HFFc6 (cell line): ENCODE results near the gene ZNF554. TPM values are rescaled to one million over a fixed set of nuclear protein-coding genes. Genes with fewer than 3 reads are reported as not detected.

Experiments used
- DNase-seq: peaks from one replicate; pipeline ENCODE4 v3.0.0-alpha.2; 2018
- H3K27ac Mint-ChIP-seq: 2 replicates; pipeline ENCODE4 v1.8.0; 2020; ENCODE audit warnings: mild to moderate bottlenecking, mixed read lengths
- H3K27me3 Mint-ChIP-seq: 2 replicates; pipeline ENCODE4 v1.8.0; 2021; ENCODE audit warnings: mild to moderate bottlenecking, moderate library complexity, mixed read lengths; ENCODE audit not compliant: insufficient read depth
- H3K36me3 Mint-ChIP-seq: 2 replicates; pipeline ENCODE4 v1.8.0; 2021; ENCODE audit warnings: low read depth, mixed read lengths
- H3K4me1 Mint-ChIP-seq: 2 replicates; pipeline ENCODE4 v1.8.0; 2020; ENCODE audit warnings: low read depth, mixed read lengths
- H3K4me3 Mint-ChIP-seq: 2 replicates; pipeline ENCODE4 v1.8.0; 2020; ENCODE audit warnings: mild to moderate bottlenecking, moderate library complexity, mixed read lengths
- H3K9me3 Mint-ChIP-seq: 2 replicates; pipeline ENCODE4 v1.8.0; 2020; ENCODE audit warnings: mild to moderate bottlenecking, mixed read lengths
- CTCF ChIP-seq: fragments of 200-600 bp; sonication (generic); IDR thresholded peaks from 2 replicates; pipeline ENCODE4 v1.5.0; 2021; ENCODE audit warnings: antibody characterized with exemption, mild to moderate bottlenecking
- total RNA-seq, 6 experiments: library from RNA; stranded (reverse); fragmentation: NEBNext Ultra II Directional; extraction: Animal tissue kit (Norgen Biotek cat#: 25700); gene quantifications; 2 replicates in 1 of 6; 3 replicates in 5 of 6; pipeline ENCODE4 v1.2.3, GENCODE V29; 2021

Gene ZNF554
- total RNA-seq, 6 experiments from 2014 or later = 1.6 to 2.4 (median 2.2) TPM

DNA sequence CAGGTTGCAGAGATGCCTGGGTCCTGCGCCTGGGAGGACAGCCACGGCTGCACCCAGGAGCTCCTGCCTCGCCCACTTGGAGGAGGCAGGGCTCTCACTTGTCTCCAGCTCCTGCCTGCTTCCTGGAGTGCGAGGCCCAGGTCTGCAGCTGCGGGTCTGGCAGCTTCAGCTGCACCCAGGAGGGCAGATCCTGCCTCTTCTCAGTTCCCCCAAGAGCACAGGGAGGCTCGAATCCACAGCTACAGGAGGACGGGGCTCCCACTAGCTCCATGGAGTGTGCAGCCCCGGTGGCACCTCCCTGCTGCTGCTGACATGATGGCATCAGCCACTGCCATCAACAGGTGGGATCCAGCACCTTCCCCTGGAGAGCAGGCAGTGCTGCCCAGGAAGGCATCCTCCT, 4.5 kb downstream of the ZNF554 start:
- Mint-ChIP-seq H3K4me3 (no peak overlapping the region), H3K27me3 (peaks cover 2% of the 10 kb centered on the region; the same call in 1 of the 2 replicates), H3K9me3 (peaks cover 39% of the 10 kb centered on the region), H3K27ac (no peak overlapping the region), H3K36me3 (peaks cover 36% of the 10 kb centered on the region), H3K4me1 (no peaks in the 10 kb centered on the region)
- DNase-seq = no peak
- no peak for TF ChIP-seq CTCF

- DNase-seq = no peak
- Mint-ChIP-seq H3K4me3 (no peak overlapping the region), H3K27ac (no peak overlapping the region), H3K4me1 (no peaks in the 10 kb centered on the region), H3K27me3 (peaks cover 2% of the 10 kb centered on the region; the same call in 1 of the 2 replicates), H3K36me3 (peaks cover 46% of the 10 kb centered on the region), H3K9me3 (peaks cover 68% of the 10 kb centered on the region)
- TF ChIP-seq CTCF = no peak
Observed at GRCh38 chr19:2827022-2827421, 7.4 kb downstream of the ZNF554 start.

GRCh38 chr19:2827840-2828489, 8.3 kb downstream of the ZNF554 start:
- no peaks in the 10 kb centered on the region for H3K27me3 Mint-ChIP-seq
- no peaks in the 10 kb centered on the region for H3K4me1 Mint-ChIP-seq
- no peak for DNase-seq
- no peak for TF ChIP-seq CTCF
- H3K27ac Mint-ChIP-seq = no peak overlapping the region
- no peak overlapping the region for H3K4me3 Mint-ChIP-seq
- H3K9me3 Mint-ChIP-seq = peaks cover 78% of the 10 kb centered on the region
- peaks cover 55% of the 10 kb centered on the region for H3K36me3 Mint-ChIP-seq

GRCh38 chr19:2834294-2834871, 14.7 kb downstream of the ZNF554 start:
- DNase-seq = no peak
- Mint-ChIP-seq H3K27ac (no peak overlapping the region), H3K27me3 (peaks cover 2% of the 10 kb centered on the region; the same call in 1 of the 2 replicates), H3K4me1 (no peaks in the 10 kb centered on the region), H3K9me3 (peaks cover 95% of the 10 kb centered on the region), H3K36me3 (peaks cover 55% of the 10 kb centered on the region), H3K4me3 (no peak overlapping the region)
- TF ChIP-seq CTCF = no peak

GRCh38 chr19:2837430-2837829, 17.8 kb downstream of the ZNF554 start:
- no peak for TF ChIP-seq CTCF
- Mint-ChIP-seq H3K9me3 (peaks cover 71% of the 10 kb centered on the region), H3K27me3 (peaks cover 2% of the 10 kb centered on the region; the same call in 1 of the 2 replicates), H3K36me3 (peaks cover 45% of the 10 kb centered on the region), H3K27ac (no peak overlapping the region), H3K4me1 (peaks cover 4% of the 10 kb centered on the region), H3K4me3 (no peak overlapping the region)
- no peak for DNase-seq
